Stimulated activated CD4-positive, alpha-beta T cell treated with anti-CD3 and anti-CD28 coated beads, Interleukin-15, amount 100 ng/mL, for 48 hours (primary cell): ENCODE measurements around the gene CD2BP2.
"Not testable (repeated sequence)": the region's sequence is repeated elsewhere in the genome, so short reads cannot be mapped to it uniquely, and the experiment has no call there.

Experiments
- DNase-seq, 2 donors: peaks; one replicate each; pipeline ENCODE4 v3.0.0-alpha.2; 2020; ENCODE audit warnings: low read depth in 2 of 2

Gene CD2BP2

GRCh38 chr16:30342751-30343490 is 12.2 kb downstream of the CD2BP2 start:
- no peak for DNase-seq

DNA sequence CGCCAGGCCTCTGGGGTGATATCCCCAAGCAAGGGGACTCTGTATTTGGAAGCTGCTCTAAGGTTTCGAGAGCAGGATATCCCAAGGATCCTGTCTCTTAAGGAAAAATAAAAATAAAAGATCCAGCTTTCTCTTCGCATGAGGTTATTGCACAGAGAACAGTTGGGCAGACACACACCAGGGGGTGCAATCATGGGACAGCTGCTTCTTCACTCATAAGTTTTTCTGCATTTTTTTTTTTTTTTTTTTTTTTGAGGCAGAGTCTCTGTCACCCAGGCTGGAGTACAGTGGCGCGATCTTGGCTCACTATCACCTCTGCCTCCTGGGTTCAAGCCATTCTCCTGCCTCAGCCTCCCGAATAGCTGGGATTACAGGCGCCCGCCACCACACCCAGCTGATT is 13.1 kb downstream of the CD2BP2 start:
- DNase-seq: not testable (repeated sequence)

DNA sequence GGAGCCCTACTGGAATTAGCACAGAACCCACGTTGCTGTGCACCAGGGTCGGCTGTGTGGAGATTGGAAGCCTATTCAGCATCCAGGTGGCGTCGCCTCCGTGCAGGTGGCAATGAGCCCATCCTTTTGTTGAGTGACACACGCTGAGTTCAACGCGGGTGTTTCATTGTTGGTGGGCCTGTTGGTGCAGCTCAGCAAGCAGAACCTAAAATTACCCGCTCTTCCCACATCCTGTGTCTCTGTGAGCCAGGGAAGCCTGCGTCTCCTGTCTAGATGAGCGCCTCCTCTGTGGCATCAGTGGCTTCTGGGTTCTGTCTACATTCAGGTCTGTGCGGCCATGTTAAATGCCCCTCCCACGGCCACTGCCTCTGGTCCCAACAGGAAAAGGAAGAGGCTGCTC is 14.5 kb downstream of the CD2BP2 start:
- no peak for DNase-seq

GRCh38 chr16:30338715-30339114 is 16.4 kb downstream of the CD2BP2 start:
- not testable (repeated sequence) for DNase-seq

- DNase-seq: not testable (repeated sequence)
Measured at GRCh38 chr16:30337964-30338357, 17.1 kb downstream of the CD2BP2 start.

GRCh38 chr16:30335598-30336474 is 19.3 kb downstream of the CD2BP2 start:
- no peak for DNase-seq

DNA sequence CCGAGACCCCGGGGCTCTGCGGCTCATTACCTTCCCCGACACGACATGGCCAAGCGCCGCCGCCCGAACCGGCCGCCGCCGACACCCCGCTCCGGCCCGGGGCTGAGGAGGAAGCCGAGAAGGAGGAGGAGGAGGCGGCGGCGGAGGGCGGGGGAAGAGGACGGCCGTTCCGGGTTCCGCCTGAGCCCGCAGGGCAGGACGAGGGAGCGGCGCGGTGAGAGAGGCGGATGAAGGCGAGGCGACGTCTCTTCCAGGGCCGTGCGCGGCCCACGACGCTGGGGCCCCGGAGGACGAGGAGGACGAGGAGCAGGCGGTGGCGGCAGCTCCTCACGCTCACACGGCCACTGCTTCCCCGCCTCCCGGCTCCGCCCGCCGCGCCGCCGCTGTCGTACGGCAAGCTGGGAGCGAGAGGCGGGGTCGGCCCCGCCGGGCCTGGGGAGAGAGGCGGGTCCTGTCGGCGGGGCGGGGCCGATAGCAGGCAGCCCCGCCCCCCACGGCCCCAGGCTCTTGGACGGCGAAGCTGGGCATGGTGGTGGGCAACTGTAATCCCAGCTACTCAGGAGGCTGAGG is 20.0 kb downstream of the CD2BP2 start:
- DNase-seq: peak; percentile 63 to 80

- peak; percentile 74 to 85 for DNase-seq
Measured at GRCh38 chr16:30334473-30334989, 20.6 kb downstream of the CD2BP2 start.

- not testable (repeated sequence) for DNase-seq
Measured at GRCh38 chr16:30324220-30324619, 30.9 kb downstream of the CD2BP2 start.

DNA sequence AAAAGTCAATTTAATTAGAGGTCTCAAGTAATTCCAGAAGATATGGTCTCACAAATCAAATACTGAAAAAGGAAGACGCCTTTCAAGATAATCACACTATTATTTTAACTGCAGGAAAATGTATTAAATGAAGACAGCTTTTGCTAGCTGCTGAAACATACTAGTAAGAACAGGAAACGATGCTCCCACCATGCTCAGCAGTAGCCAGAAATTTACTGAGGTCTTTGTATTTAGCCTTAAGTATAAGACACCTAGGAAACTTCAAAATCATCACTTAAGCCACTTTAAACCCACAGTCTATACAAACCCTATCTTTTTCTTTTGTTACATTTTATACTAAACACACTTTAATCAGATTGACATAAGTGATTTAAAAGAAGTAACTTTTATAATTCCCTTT is 36.5 kb downstream of the CD2BP2 start:
- DNase-seq: not testable (repeated sequence)

GRCh38 chr16:30310937-30311336 is 44.2 kb downstream of the CD2BP2 start:
- DNase-seq: not testable (repeated sequence)

DNA sequence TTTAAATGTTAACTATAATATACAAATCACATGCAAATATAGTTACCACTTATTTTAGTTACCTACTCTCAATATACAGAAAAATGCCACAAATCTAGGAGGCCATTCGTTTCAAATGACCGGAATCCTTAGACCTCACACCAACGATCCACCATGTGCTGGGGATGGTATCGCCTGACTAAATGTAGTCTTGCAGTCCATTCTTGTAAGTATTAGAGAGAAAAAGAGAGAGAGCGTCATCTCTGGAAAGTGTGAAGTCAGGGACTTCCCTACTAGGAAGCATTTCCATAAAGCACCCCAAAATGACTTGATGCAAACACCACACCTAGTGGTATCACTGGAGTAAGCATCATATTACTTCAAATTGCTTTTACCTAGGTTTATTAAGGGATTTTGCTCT is 45.9 kb downstream of the CD2BP2 start:
- DNase-seq: not testable (repeated sequence)
